HG03521 (cell line): ENCODE results near the gene CRLF3.
"Not testable (repeated sequence)": the region's sequence is repeated elsewhere in the genome, so short reads cannot be mapped to it uniquely, and the experiment has no call there.

Experiments used
- ATAC-seq: cut with Tn5 transposase; IDR thresholded peaks from one replicate; pipeline ENCODE4 v1.9.1; 2021; ENCODE audit warnings: mild to moderate bottlenecking, moderate library complexity; ENCODE audit not compliant: unreplicated experiment

The CRLF3 gene

GRCh38 chr17:30747621-30748020 is 76.9 kb downstream of the CRLF3 start:
- ATAC-seq = not testable (repeated sequence)

GRCh38 chr17:30742669-30743068 is 81.8 kb downstream of the CRLF3 start:
- ATAC-seq = not testable (repeated sequence)

- ATAC-seq = not testable (repeated sequence)
Measured at GRCh38 chr17:30736371-30736770, 88.1 kb downstream of the CRLF3 start.

GRCh38 chr17:30735644-30736043 is 88.8 kb downstream of the CRLF3 start:
- ATAC-seq = not testable (repeated sequence)

- ATAC-seq = not testable (repeated sequence)
Measured at GRCh38 chr17:30735206-30735605, 89.3 kb downstream of the CRLF3 start.

GRCh38 chr17:30734153-30734552 is 90.3 kb downstream of the CRLF3 start:
- ATAC-seq = not testable (repeated sequence)
